ENCODE results near the gene TGFBR3.

Gene TGFBR3

GRCh38 chr1:91895832-91896556 lies 10.0 kb upstream of the TGFBR3 start:
- DNase-seq (ENCODE audit: low read depth), result no peak
- no peak overlapping the region for H3K4me3 ChIP-seq (ENCODE audit: low read depth, low read length)
- no peak for TF ChIP-seq CTCF (IDR thresholded peaks at IDR 0.05; ENCODE audit: insufficient read depth, low read depth, low read length, missing control alignments)

GRCh38 chr1:91894036-91894761 lies 8.2 kb upstream of the TGFBR3 start:
- TF ChIP-seq CTCF (IDR thresholded peaks at IDR 0.05; ENCODE audit: insufficient read depth, low read depth, low read length, missing control alignments), result no peak
- no peak for DNase-seq (ENCODE audit: low read depth)
- H3K4me3 ChIP-seq (ENCODE audit: low read depth, low read length), result no peak overlapping the region

GRCh38 chr1:91891969-91892368 lies 6.0 kb upstream of the TGFBR3 start:
- peak; percentile 40 for DNase-seq (ENCODE audit: low read depth)
- no peak for TF ChIP-seq CTCF (IDR thresholded peaks at IDR 0.05; ENCODE audit: insufficient read depth, low read depth, low read length, missing control alignments)
- no peak overlapping the region for H3K4me3 ChIP-seq (ENCODE audit: low read depth, low read length)

GRCh38 chr1:91891454-91891853 lies 5.5 kb upstream of the TGFBR3 start:
- H3K4me3 ChIP-seq (ENCODE audit: low read depth, low read length), result no peak overlapping the region
- no peak for TF ChIP-seq CTCF (IDR thresholded peaks at IDR 0.05; ENCODE audit: insufficient read depth, low read depth, low read length, missing control alignments)
- DNase-seq (ENCODE audit: low read depth), result no peak

- no peak for TF ChIP-seq CTCF (IDR thresholded peaks at IDR 0.05; ENCODE audit: insufficient read depth, low read depth, low read length, missing control alignments)
- no peak overlapping the region for H3K4me3 ChIP-seq (ENCODE audit: low read depth, low read length)
- no peak for DNase-seq (ENCODE audit: low read depth)
These were observed 3.9 kb upstream of the TGFBR3 start for GRCh38 chr1:91889717-91890459.

- TF ChIP-seq CTCF (IDR thresholded peaks at IDR 0.05; ENCODE audit: insufficient read depth, low read depth, low read length, missing control alignments), result no peak
- peak overlapping the region; percentile 76 for H3K4me3 ChIP-seq (ENCODE audit: low read depth, low read length)
- peak; percentile 24 for DNase-seq (ENCODE audit: low read depth)
These were observed 687 bp downstream of the TGFBR3 start for GRCh38 chr1:91885213-91885715.
